Neural crest cell (in vitro differentiated cells): ENCODE results near the gene F5. TPM values are rescaled to one million over a fixed set of nuclear protein-coding genes. Genes with fewer than 3 reads are reported as not detected.

ENCODE experiments used
- DNase-seq: peaks from one replicate; pipeline ENCODE4 v3.0.0; 2021; ENCODE audit warnings: low read depth, mixed read lengths, low spot score
- H3K27ac Mint-ChIP-seq: one replicate; pipeline ENCODE4 v1.8.0; 2021; ENCODE audit warnings: mild to moderate bottlenecking, mixed read lengths; ENCODE audit not compliant: unreplicated experiment
- H3K27me3 Mint-ChIP-seq: 2 replicates; pipeline ENCODE4 v1.8.0; 2021; ENCODE audit warnings: low read depth, mild to moderate bottlenecking, mixed read lengths
- H3K36me3 Mint-ChIP-seq: 2 replicates; pipeline ENCODE4 v1.8.0; 2021; ENCODE audit warnings: low read depth, mild to moderate bottlenecking, mixed read lengths
- H3K4me1 Mint-ChIP-seq: 2 replicates; pipeline ENCODE4 v1.8.0; 2021; ENCODE audit warnings: mixed read lengths
- H3K4me3 Mint-ChIP-seq: one replicate; pipeline ENCODE4 v1.8.0; 2021; ENCODE audit warnings: mild to moderate bottlenecking, mixed read lengths
- H3K9me3 Mint-ChIP-seq: 2 replicates; pipeline ENCODE4 v1.8.0; 2021; ENCODE audit warnings: mixed read lengths
- CTCF ChIP-seq: fragments of 200-600 bp; sonication (generic); conservative IDR thresholded peaks from 2 replicates; pipeline ENCODE4 v1.5.0; 2021; ENCODE audit warnings: antibody characterized with exemption, mild to moderate bottlenecking
- long read RNA-seq: library from polyadenylated mRNA; unstranded; transcript quantifications from one replicate; pipeline ENCODE4 v2.0.0, GENCODE V29; 2020
- total RNA-seq: library from RNA; stranded (reverse); gene quantifications from 2 replicates; pipeline ENCODE4 v1.2.1, GENCODE V29; 2021

The F5 gene
- not detected in 2 replicates for total RNA-seq
- long read RNA-seq, result 0 reads

GRCh38 chr1:169586395-169587255, at the start of gene F5:
Gene F5, minus strand, starts transcription at chr1:169586481. Its CDS starts 95 bp downstream, at chr1:169586386.
- TF ChIP-seq CTCF, result peak; percentile 62
- H3K27ac Mint-ChIP-seq, result peak within 1 kb of the TSS; percentile 35
- peaks cover 87% of the 10 kb centered on the region for H3K27me3 Mint-ChIP-seq
- no peaks in the 10 kb centered on the region for H3K36me3 Mint-ChIP-seq
- DNase-seq, result peak; percentile 45
- H3K9me3 Mint-ChIP-seq, result no peaks in the 10 kb centered on the region
- no peaks in the 10 kb centered on the region for H3K4me1 Mint-ChIP-seq
- no peak within 1 kb of the TSS for H3K4me3 Mint-ChIP-seq

- peaks cover 5% of the 10 kb centered on the region for H3K27me3 Mint-ChIP-seq
- no peaks in the 10 kb centered on the region for H3K4me1 Mint-ChIP-seq
- peaks cover 6% of the 10 kb centered on the region for H3K36me3 Mint-ChIP-seq
- H3K27ac Mint-ChIP-seq, result no peak overlapping the region
- no peak for TF ChIP-seq CTCF
- DNase-seq, result no peak
- no peak overlapping the region for H3K4me3 Mint-ChIP-seq
- peaks cover 16% of the 10 kb centered on the region for H3K9me3 Mint-ChIP-seq
Observed at GRCh38 chr1:169634877-169635276, 48.6 kb upstream of the F5 start.

- Mint-ChIP-seq H3K27ac (no peak overlapping the region), H3K27me3 (peaks cover 6% of the 10 kb centered on the region), H3K4me1 (no peaks in the 10 kb centered on the region), H3K36me3 (peaks cover 6% of the 10 kb centered on the region), H3K9me3 (peaks cover 13% of the 10 kb centered on the region), H3K4me3 (no peak overlapping the region)
- no peak for TF ChIP-seq CTCF
- no peak for DNase-seq
Observed at GRCh38 chr1:169634145-169634544, 47.9 kb upstream of the F5 start.

- H3K9me3 Mint-ChIP-seq, result peaks cover 9% of the 10 kb centered on the region
- H3K27me3 Mint-ChIP-seq, result peaks cover 16% of the 10 kb centered on the region
- DNase-seq, result no peak
- H3K4me1 Mint-ChIP-seq, result no peaks in the 10 kb centered on the region
- H3K4me3 Mint-ChIP-seq, result no peak overlapping the region
- H3K27ac Mint-ChIP-seq, result no peak overlapping the region
- peaks cover 6% of the 10 kb centered on the region for H3K36me3 Mint-ChIP-seq
- TF ChIP-seq CTCF, result no peak
Observed at GRCh38 chr1:169631249-169631648, 45.0 kb upstream of the F5 start.

- no peak within 1 kb of the TSS for H3K27ac Mint-ChIP-seq
- peaks cover 6% of the 10 kb centered on the region for H3K36me3 Mint-ChIP-seq
- peaks cover 21% of the 10 kb centered on the region for H3K27me3 Mint-ChIP-seq
- DNase-seq, result no peak
- peaks cover 3% of the 10 kb centered on the region for H3K4me1 Mint-ChIP-seq
- peaks cover 4% of the 10 kb centered on the region for H3K9me3 Mint-ChIP-seq
- no peak within 1 kb of the TSS for H3K4me3 Mint-ChIP-seq
- TF ChIP-seq CTCF, result no peak
Observed at GRCh38 chr1:169630006-169630405, 43.7 kb upstream of the F5 start, which contains the start of gene SELP. Gene SELP, minus strand, starts transcription at chr1:169630124. Its CDS starts 50 bp downstream, at chr1:169630074.
